Measurements from ENCODE around the gene RNF220. TPM values are rescaled to one million over a fixed set of nuclear protein-coding genes. Genes with fewer than 3 reads are reported as not detected.

Gene RNF220
- total RNA-seq, 2 donors from 2014 or later = 86.8 to 92.1 TPM

DNA sequence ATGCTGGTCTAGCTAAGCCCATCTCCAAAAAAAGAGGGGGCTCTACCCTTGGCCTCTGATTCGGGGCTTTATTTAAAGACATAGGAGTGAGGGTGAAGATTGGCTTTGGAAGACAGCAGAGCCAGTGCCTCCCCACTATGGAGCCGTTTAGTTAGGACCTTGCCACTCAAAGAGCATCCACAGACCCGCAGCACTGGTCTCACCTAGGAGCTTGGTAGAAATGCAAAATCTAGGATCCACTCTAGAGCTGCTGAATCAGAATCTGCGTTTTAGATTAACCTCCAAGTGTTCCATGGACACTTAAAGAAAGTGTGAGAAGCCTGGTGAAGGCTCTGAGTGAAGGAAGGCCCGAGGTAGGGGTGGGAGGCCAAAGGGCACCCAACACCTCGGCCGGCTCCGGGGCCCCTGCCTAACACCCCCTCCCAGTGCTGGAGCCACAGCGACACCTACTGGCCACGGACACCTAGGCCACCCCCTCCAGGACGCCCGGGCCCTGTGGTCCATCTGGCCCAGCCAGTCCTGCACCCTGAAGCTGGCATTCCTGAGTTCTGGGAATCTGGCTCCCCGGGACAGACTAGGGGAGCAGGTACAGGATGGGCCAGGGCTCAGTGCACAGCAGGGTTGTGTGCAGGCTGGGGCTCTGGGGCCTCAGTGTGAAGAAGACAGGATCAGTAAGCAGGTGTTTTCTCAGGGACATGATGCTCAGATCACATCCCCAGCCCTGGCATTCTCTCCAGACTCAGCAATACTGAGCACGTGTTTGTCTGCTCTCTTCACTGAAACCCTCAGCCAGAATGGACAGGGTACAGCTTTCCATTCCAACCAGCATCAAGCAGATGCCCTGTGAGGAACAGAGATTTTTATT, 190.0 kb downstream of the RNF220 start:
- ATAC-seq (replicated peaks in 1 of 2) (peak; percentile 96), DNase-seq (peak; percentile 85 to 87)
- Mint-ChIP-seq H3K36me3 (ENCODE audit: insufficient read depth in 2 of 2) (no peaks in the 10 kb centered on the region), H3K27ac (no peak overlapping the region), H3K27me3 (ENCODE audit: low read depth) (no peaks in the 10 kb centered on the region), H3K4me3 (no peak overlapping the region), H3K4me1 (ENCODE audit: low read depth) (no peaks in the 10 kb centered on the region), H3K9me3 (no peaks in the 10 kb centered on the region)

DNA sequence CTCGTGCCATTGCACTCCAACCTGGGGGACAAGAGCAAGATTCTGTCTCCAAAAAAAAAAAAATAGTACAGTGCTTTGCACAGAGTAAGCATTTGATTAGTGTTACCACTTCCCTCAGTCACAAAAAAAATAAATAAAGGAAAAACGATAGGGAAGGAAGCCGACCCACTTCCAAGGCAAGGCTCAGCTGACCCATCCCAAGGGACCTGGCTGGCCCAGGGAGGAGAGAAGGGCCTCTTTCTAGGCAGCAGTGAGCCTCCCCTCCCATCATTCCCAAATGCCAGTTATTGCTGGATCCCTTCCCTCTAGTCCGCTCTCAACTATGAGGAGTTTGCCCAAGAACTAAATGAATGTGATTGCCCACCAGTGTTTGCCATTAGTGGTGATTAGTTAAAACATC, 191.5 kb downstream of the RNF220 start:
- H3K27me3 Mint-ChIP-seq (ENCODE audit: low read depth) = no peaks in the 10 kb centered on the region
- H3K9me3 Mint-ChIP-seq = no peaks in the 10 kb centered on the region
- no peak for DNase-seq
- no peak overlapping the region for H3K27ac Mint-ChIP-seq
- ATAC-seq (replicated peaks in 1 of 2) = no peak
- no peak overlapping the region for H3K4me3 Mint-ChIP-seq
- H3K4me1 Mint-ChIP-seq (ENCODE audit: low read depth) = no peaks in the 10 kb centered on the region
- no peaks in the 10 kb centered on the region for H3K36me3 Mint-ChIP-seq (ENCODE audit: insufficient read depth in 2 of 2)

DNA sequence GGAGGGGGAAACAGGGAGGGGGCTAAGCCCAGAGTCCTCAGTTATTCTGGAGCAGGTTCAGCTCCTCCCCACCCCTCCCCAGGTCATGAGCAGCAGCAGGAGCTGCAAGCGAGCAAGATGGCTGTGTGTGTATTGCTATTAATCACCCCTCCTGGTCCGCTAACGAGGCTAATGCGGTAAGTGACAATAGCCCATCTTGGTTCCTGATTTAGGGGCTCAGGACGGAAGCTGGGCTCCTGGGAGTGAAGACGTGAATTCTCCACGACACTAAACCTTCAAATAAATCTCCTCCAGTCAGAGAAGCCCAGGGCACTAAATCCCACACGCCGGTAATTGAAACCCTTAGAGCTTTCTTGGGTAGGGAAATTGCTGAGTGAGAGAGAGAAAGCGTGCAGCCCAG, 193.1 kb downstream of the RNF220 start:
- no peak overlapping the region for H3K27ac Mint-ChIP-seq
- H3K9me3 Mint-ChIP-seq = no peaks in the 10 kb centered on the region
- H3K36me3 Mint-ChIP-seq (ENCODE audit: insufficient read depth in 2 of 2) = no peaks in the 10 kb centered on the region
- H3K4me3 Mint-ChIP-seq = no peak overlapping the region
- ATAC-seq (replicated peaks in 1 of 2) (no peak), DNase-seq (no peak)
- H3K27me3 Mint-ChIP-seq (ENCODE audit: low read depth) = no peaks in the 10 kb centered on the region
- H3K4me1 Mint-ChIP-seq (ENCODE audit: low read depth) = no peaks in the 10 kb centered on the region

DNA sequence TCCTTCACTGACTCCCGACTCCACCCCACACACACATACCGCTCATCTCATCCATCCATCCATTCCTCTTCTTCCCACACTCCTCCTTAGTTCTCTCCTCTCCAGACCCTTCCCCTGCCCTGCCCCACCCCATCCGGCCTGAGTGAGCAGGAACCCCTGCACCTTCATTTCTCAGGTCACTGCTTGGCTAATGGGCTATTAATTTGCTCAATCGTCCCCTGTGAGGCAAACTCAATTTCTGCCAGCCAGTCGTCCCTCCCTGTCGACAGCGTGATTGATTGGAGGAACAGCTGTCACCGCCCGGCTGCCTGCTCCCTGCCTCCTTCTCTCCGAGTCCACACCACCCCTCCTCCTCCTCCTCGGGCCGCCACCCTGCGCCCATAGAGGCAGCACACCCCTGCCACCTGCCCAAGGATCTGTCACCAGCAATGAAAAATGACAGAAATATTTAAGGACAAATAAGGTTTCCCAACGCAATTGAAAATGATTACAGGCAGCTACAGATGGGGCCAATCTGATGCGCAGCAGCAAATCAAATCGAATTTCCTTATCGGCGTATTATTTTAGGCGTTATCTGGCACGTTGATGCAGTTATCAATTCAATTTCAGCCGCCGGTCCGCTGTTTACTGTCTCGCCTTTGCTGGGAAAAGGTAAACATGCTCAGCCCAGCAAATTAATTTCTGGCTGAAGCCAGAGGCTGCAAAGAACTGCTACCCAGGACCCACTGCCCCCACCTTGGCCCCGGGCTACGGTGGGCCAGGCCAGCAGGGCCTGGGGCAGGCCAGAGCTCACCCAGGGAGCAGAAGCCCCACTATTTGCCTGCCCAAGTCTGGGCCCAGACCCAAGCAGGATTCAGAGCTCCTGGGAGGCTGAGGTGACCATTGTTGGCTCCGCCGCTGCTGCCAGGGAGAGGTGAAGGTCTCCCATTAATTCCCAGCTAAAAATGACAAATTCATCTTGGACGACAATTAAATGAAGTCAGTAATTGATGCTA, 197.9 kb downstream of the RNF220 start:
- DNase-seq (no peak), ATAC-seq (replicated peaks in 1 of 2) (no peak)
- Mint-ChIP-seq H3K36me3 (ENCODE audit: insufficient read depth in 2 of 2) (no peaks in the 10 kb centered on the region), H3K4me3 (no peak overlapping the region), H3K9me3 (no peaks in the 10 kb centered on the region), H3K27ac (no peak overlapping the region), H3K4me1 (ENCODE audit: low read depth) (no peaks in the 10 kb centered on the region), H3K27me3 (ENCODE audit: low read depth) (no peaks in the 10 kb centered on the region)

GRCh38 chr1:44603718-44604117, 198.7 kb downstream of the RNF220 start:
- Mint-ChIP-seq H3K9me3 (no peaks in the 10 kb centered on the region), H3K36me3 (ENCODE audit: insufficient read depth in 2 of 2) (no peaks in the 10 kb centered on the region), H3K27me3 (ENCODE audit: low read depth) (no peaks in the 10 kb centered on the region), H3K4me3 (no peak overlapping the region), H3K27ac (no peak overlapping the region), H3K4me1 (ENCODE audit: low read depth) (no peaks in the 10 kb centered on the region)
- ATAC-seq (replicated peaks in 1 of 2) = no peak
- no peak for DNase-seq

DNA sequence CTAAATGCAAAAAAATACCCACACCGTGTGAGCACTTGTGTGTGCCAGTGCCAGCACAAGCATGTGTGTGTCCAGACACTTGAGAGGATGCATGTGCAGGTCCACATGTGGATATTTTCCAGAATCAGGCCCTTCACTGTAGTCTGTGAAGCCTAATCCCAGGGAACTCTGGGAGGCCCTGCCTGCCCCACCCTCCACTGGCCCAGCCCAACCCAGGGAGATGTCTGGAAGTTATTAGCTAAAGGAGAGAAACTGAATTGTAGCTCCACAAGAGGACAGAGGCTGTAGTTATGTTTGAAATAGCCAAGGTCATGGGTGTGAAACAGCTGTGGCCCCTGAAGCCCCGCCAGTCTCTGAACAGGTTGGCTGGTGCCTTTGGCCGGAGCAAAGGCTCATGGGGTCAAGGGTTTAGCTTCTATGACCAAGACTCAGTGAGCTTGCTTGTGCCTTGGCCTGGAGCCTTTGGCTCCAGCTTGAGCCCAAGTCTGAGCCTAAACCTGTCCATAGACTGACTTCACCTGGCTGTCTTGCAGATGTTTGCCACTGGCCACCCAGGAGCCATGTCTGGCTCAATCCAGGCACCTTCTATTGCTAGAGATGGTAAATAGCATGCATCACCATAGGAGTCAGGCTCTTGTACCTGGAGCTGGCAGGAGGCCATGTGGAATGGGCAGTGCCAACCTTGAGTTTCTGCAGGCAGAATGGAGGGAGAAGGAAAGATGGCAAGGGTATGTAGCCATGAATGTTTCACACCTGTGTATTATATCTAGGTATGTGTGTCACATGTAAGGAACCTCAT, 199.3 kb downstream of the RNF220 start:
- Mint-ChIP-seq H3K27me3 (ENCODE audit: low read depth) (no peaks in the 10 kb centered on the region), H3K27ac (no peak overlapping the region), H3K9me3 (no peaks in the 10 kb centered on the region), H3K4me1 (ENCODE audit: low read depth) (no peaks in the 10 kb centered on the region), H3K36me3 (ENCODE audit: insufficient read depth in 2 of 2) (no peaks in the 10 kb centered on the region), H3K4me3 (no peak overlapping the region)
- DNase-seq (no peak), ATAC-seq (replicated peaks in 1 of 2) (no peak)

DNA sequence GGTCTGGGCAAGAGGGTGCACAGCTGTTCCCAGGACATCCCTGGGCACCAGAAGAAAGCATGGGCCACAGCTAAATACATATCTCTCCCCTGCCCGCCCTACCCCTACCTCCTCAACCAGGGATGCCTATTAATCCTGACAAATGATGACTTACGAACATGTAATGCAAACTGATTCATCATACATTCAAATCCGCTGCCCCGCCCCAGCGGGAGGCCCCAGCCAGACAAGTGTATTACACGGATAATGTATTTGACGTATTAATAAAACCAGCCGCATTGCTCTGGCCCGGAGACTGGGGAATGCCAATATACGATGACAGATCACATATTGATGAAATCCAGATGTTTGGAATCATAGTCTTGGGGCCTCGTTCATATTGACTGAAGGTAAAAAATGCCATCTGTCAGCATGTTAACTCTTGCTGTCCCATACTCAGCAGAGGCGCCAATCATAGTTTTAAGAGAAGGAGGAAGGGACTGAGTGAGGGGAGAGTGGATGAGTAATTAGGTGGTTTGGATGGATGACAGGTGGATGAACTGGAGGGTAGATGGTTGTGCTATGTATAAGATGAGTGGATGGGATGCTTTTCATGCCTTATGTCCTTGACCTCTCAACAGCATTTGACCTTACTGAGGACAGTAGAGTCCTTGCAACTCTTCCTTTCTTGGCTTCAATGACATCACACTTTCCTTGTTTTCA, 201.0 kb downstream of the RNF220 start:
- no peaks in the 10 kb centered on the region for H3K36me3 Mint-ChIP-seq (ENCODE audit: insufficient read depth in 2 of 2)
- no peak overlapping the region for H3K27ac Mint-ChIP-seq
- no peaks in the 10 kb centered on the region for H3K4me1 Mint-ChIP-seq (ENCODE audit: low read depth)
- H3K4me3 Mint-ChIP-seq = no peak overlapping the region
- no peaks in the 10 kb centered on the region for H3K9me3 Mint-ChIP-seq
- ATAC-seq (replicated peaks in 1 of 2) (no peak), DNase-seq (no peak)
- H3K27me3 Mint-ChIP-seq (ENCODE audit: low read depth) = no peaks in the 10 kb centered on the region

DNA sequence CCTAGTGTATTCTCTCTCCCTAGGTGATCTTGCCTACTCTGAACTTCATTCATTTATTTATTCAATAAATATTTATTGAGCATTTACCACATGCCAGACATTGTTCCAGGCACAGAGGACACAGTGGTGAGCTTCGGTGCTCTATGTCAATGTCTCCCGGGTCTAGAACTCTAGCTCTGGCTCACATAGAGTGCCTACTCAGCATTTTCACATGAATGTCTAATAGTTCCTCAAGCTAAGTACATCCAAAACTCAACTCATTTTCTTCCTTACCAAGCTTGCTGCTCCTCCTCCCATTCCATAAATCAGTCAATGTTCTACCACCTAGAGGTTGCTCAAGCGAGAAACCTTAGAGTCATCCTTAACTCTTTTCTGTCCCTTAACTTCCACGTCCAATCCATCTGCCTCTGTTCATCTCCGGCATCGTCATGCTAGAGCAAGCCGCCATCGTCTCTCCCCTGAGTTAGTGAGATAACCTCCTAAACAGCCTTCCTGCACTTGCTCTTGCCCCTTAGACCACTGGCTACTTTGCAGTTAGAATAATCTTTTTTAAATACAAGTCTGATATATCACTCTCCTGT, 201.7 kb downstream of the RNF220 start:
- Mint-ChIP-seq H3K27me3 (ENCODE audit: low read depth) (no peaks in the 10 kb centered on the region), H3K36me3 (ENCODE audit: insufficient read depth in 2 of 2) (no peaks in the 10 kb centered on the region), H3K4me3 (no peak overlapping the region), H3K4me1 (ENCODE audit: low read depth) (no peaks in the 10 kb centered on the region), H3K27ac (no peak overlapping the region), H3K9me3 (no peaks in the 10 kb centered on the region)
- ATAC-seq (replicated peaks in 1 of 2) (no peak), DNase-seq (no peak)

GRCh38 chr1:44608141-44608540, 203.1 kb downstream of the RNF220 start:
- DNase-seq = no peak

DNA sequence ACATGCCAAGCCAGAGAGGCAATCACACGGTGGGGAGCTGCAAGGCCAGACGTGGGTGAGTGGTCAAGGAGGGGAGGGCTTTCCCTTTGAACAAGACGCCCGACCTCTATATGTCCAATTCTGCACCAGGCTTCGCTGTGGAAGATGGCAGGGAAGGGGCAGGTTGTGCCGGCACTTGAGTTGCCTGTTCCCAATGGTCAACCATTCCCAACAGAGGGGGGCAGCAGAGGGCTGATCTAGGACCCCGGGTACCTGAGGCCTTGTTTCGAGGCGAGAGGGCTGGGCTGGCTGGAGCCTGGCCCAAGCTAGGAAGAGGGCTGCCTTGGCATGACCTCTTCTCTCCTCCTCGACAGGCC, 204.3 kb downstream of the RNF220 start:
- H3K27me3 Mint-ChIP-seq (ENCODE audit: low read depth) = no peaks in the 10 kb centered on the region
- H3K4me1 Mint-ChIP-seq (ENCODE audit: low read depth) = no peaks in the 10 kb centered on the region
- H3K36me3 Mint-ChIP-seq (ENCODE audit: insufficient read depth in 2 of 2) = no peaks in the 10 kb centered on the region
- no peaks in the 10 kb centered on the region for H3K9me3 Mint-ChIP-seq
- H3K4me3 Mint-ChIP-seq = no peak overlapping the region
- ATAC-seq (replicated peaks in 1 of 2) (no peak), DNase-seq (peak; percentile 30 to 31)
- H3K27ac Mint-ChIP-seq = no peak overlapping the region

More at GRCh38 chr1:44608141-44608540, 203.1 kb downstream of the RNF220 start:
- no peak for ATAC-seq (replicated peaks in 1 of 2)
- no peaks in the 10 kb centered on the region for H3K4me1 Mint-ChIP-seq (ENCODE audit: low read depth)
- no peaks in the 10 kb centered on the region for H3K27me3 Mint-ChIP-seq (ENCODE audit: low read depth)
- H3K4me3 Mint-ChIP-seq = no peak overlapping the region
- H3K27ac Mint-ChIP-seq = no peak overlapping the region
- no peaks in the 10 kb centered on the region for H3K9me3 Mint-ChIP-seq
- no peaks in the 10 kb centered on the region for H3K36me3 Mint-ChIP-seq (ENCODE audit: insufficient read depth in 2 of 2)

GRCh38 chr1:44609768-44610526, 204.9 kb downstream of the RNF220 start:
- Mint-ChIP-seq H3K4me1 (ENCODE audit: low read depth) (no peaks in the 10 kb centered on the region), H3K36me3 (ENCODE audit: insufficient read depth in 2 of 2) (no peaks in the 10 kb centered on the region), H3K9me3 (no peaks in the 10 kb centered on the region), H3K4me3 (no peak overlapping the region), H3K27ac (no peak overlapping the region), H3K27me3 (ENCODE audit: low read depth) (no peaks in the 10 kb centered on the region)
- ATAC-seq (replicated peaks in 1 of 2) (no peak), DNase-seq (no peak)

All from activated T-cell treated with anti-CD3 and anti-CD28 coated beads, Interleukin-2, amount 50 U/mL, for 72 hours (primary cell).